ENCODE measurements around the gene PCA3. TPM values are rescaled to one million over a fixed set of nuclear protein-coding genes. Genes with fewer than 3 reads are reported as not detected.
A peak's percentile ranks its signal among the peaks of the same experiment; 100 is the strongest.

Gene PCA3
- total and polyA plus RNA-seq, 10 of the 15 experiments (the other 5 are each of a cell fraction or from before 2014, with no cell fraction given): 0.05 TPM; not detected in 9

- FAIRE-seq (no peak), DNase-seq (ENCODE audit: low read depth, low spot score) (no peak), ATAC-seq (no peak)
- ChIA-PET RAD21 (ENCODE audit: unreplicated experiment) (no interaction called here), SMC1A (ENCODE audit: uncharacterized antibody, unreplicated experiment) (interaction anchor here (0.6 to 1.0 kb wide), 2 partner anchors 17 to 1956 kb away, joined by 3 read pairs; no protein-coding TSS in a partner anchor), CTCF (interaction anchor here (1.3 to 1.5 kb wide), 3 partner anchors 19 to 230 kb away, joined by 3 read pairs; no protein-coding TSS in a partner anchor), POLR2A (interaction anchor here (0.5 kb wide), 1 partner anchor 26 kb away, joined by 3 read pairs; no protein-coding TSS in a partner anchor)
- Histone ChIP-seq H4K20me1 (ENCODE audit: control insufficient read depth, insufficient read depth) (no peaks in the 10 kb centered on the region), H3K4me2 (ENCODE audit: control insufficient read depth, insufficient read depth) (no peak overlapping the region), H3K79me2 (ENCODE audit: control insufficient read depth, insufficient read depth, low read length) (no peaks in the 10 kb centered on the region), H3K9ac (ENCODE audit: control insufficient read depth, insufficient read depth, low read length) (no peak overlapping the region), H3K9me3 (replicated peaks; ENCODE audit: control insufficient read depth, insufficient read depth, low read length) (no peaks in the 10 kb centered on the region), H3K36me3 (ENCODE audit: control insufficient read depth in 2 of 2, insufficient read depth in 2 of 2, low read length in 1 of 2) (no peaks in the 10 kb centered on the region), H3K27me3 (replicated peaks in 1 of 2; ENCODE audit: control insufficient read depth in 2 of 2, insufficient read depth in 2 of 2, low read length in 1 of 2) (no peaks in the 10 kb centered on the region), H3K4me1 (ENCODE audit: control insufficient read depth, insufficient read depth, low read length) (peaks cover 3% of the 10 kb centered on the region; the same call in 1 of the 2 replicates), H3K27ac (ENCODE audit: control insufficient read depth, insufficient read depth) (no peak overlapping the region), H3K4me3 (no peak overlapping the region), H2AFZ (ENCODE audit: control insufficient read depth, low read depth, low read length) (no peak overlapping the region)
- BruUV-seq (replicated peaks): no TSS peak
- intact Hi-C loops (cut with micrococcal nuclease; ENCODE audit: unreplicated experiment): loop anchor here (5.0 kb wide), 1 partner anchor 230 kb away; no protein-coding TSS in a partner anchor
- TF ChIP-seq BHLHE40 (IDR thresholded peaks at IDR 0.05; ENCODE audit: borderline replicate concordance in 1 of 2, low read depth in 2 of 2, low read length in 1 of 2) (no peak), MEF2A (IDR thresholded peaks at IDR 0.05; ENCODE audit: insufficient read depth, low read depth, low read length) (0 out of 2 replicates have a peak, but pooled peaks have one; percentile 21), SREBF1 (IDR thresholded peaks at IDR 0.05; ENCODE audit: low read length) (no peak), ZBTB11 (CRISPR knock-in tag; IDR thresholded peaks at IDR 0.05) (no peak), JUNB (IDR thresholded peaks at IDR 0.05) (peak; percentile 42), PKNOX1 (IDR thresholded peaks at IDR 0.05) (peak; percentile 45)
- WGBS (ENCODE audit: insufficient coverage, insufficient replicate concordance, low lambda C conversion rate, missing lambda C conversion rate): 1% methylated on average over 3 of the region's 3 CpGs
- in situ Hi-C loops (cut with MboI): no loop called here
These were observed 7.1 kb upstream of the PCA3 start for GRCh38 chr9:76756941-76757673.

Measured in GM12878 (cell line).